GM21526 (cell line): ENCODE data around the gene CCNK.

Source experiments
- ATAC-seq: cut with Tn5 transposase; IDR thresholded peaks from one replicate; pipeline ENCODE4 v1.9.1; 2021; ENCODE audit warnings: moderate library complexity; ENCODE audit not compliant: unreplicated experiment, low FRiP score

CCNK gene

GRCh38 chr14:99480917-99481744 lies at the start of gene CCNK:
Gene CCNK, plus strand, starts transcription at chr14:99481409. Its CDS starts 11,269 bp downstream, at chr14:99492678.
- peak; percentile 90 for ATAC-seq

DNA sequence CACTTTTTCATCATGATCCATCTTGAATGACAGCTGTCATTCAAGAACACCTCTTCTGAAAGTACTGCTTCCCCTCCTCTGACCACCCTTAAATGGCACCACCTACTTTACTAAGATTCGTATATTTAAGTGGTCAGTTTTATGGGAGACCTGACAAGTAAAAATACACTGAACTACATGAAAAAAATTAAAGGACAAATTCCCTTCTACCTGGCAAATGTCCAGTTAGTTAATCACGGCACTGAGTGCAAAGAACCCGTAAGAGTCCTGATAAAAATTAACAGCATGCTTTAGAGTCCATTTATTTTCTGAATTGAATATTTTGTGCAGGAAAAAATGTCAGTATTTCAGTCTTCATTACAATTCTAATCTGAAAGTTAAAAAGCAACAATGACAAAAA lies 49.2 kb upstream of the CCNK start:
- no peak for ATAC-seq

- no peak for ATAC-seq
Measured at GRCh38 chr14:99432485-99432884, 48.7 kb upstream of the CCNK start.

- ATAC-seq = no peak
Measured at GRCh38 chr14:99435327-99435726, 45.9 kb upstream of the CCNK start.

DNA sequence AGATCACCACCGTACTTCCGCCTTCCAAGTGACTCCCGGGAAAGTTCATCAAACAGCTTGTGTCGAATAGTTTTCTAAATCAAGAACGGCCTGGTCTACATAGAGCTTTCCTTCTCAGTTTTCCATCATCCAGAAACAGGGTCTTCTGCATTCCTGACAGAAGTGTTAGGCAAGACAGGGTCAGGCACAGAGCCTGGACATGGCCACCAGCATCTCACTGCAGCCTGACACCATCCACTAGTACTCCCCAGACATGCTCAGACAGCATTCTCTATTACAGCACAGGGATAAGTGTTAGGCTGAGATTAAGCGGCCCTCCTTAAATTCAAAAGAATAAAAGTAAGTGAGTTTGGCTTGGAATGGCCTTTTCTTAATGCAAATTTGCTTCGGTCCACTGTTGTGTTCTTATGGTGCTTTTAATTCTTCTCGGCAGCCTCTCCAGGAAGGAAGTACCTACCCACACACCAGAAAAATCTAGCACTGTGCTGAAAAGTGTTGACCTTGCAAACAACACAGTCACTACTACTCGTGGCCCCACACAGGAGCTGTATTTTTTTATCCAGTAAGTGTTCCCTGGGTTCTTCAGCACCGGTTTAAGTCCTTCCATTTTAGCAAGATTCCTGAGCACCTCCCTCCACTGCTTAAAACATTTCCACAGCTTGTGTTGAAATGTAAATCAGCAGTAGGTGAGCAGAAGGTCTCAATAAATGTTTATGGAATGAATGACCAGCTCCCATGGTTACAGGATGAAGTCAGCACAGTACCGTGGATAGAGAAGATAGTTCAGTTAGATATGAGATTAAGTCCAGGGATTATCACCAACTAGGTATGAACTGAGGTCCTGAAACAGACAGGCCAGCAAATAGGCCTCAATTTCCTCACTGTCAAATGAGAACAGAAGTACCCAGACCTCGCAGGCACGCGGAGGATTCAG lies 44.7 kb upstream of the CCNK start:
- no peak for ATAC-seq

DNA sequence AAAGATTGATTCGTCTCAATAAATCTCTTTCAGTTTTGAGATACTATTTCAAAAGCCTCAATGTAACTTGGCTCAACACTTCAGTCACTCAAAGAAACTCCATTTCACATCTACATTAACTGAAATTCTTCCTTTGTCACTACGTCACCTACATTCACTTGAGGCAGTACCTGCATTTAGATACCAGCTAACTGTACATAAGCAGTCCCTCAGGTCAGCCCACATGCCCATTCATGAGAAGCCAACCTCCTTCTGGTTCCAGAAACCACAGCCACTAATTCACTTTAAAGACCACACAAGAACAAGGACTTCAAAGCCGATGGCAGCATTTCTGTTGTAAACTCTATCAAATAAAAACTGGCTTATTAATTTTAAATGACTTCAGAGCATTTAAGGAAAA lies 43.5 kb upstream of the CCNK start:
- no peak for ATAC-seq

DNA sequence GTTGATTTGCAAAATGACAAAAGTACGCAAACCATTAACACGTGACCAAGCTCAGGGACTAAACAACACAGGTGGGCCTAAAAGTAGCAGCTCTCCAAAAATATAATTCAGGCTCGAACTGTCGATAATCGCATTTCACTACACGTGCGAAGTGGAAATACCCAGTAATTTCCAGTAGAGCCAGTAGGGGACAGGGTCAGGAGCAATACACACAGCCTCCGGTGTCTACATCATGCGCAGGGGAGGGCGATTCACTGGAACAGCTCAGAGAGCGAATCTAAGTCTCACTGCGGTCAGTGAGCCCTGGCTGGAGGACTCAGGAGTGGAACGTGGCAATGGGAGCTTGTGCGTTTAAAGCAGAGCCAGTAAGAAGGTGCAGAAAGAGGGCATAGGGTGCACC lies 40.9 kb upstream of the CCNK start:
- no peak for ATAC-seq

GRCh38 chr14:99441157-99441870 lies 39.9 kb upstream of the CCNK start:
- ATAC-seq = no peak

GRCh38 chr14:99441918-99442317 lies 39.3 kb upstream of the CCNK start:
- no peak for ATAC-seq

- ATAC-seq = no peak
Measured at GRCh38 chr14:99445931-99446330, 35.3 kb upstream of the CCNK start.

DNA sequence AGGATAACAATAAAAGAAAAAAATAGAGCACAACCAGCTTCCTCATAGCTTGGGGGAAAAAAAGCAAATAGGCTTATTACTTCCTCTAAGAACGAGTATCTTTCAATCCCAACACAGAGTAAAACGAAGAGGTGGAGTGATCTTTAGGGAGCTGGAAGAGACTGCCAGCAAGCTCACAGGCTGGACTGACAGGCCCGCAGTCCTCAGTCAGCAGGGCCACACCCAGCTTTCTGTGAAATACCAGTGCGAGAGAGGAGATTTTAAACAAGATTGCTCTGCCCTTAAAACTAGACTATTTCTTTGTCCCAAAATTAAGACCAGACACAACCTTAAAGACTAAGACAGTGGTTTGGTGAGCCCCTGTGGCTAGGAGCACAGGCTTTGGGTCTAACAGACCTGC lies 33.5 kb upstream of the CCNK start:
- no peak for ATAC-seq

- ATAC-seq = no peak
Measured at GRCh38 chr14:99450266-99450665, 30.9 kb upstream of the CCNK start.

- ATAC-seq = no peak
Measured at GRCh38 chr14:99451234-99451633, 30.0 kb upstream of the CCNK start.

GRCh38 chr14:99452968-99453367 lies 28.2 kb upstream of the CCNK start:
- ATAC-seq = no peak

GRCh38 chr14:99454246-99454645 lies 27.0 kb upstream of the CCNK start:
- ATAC-seq = no peak

DNA sequence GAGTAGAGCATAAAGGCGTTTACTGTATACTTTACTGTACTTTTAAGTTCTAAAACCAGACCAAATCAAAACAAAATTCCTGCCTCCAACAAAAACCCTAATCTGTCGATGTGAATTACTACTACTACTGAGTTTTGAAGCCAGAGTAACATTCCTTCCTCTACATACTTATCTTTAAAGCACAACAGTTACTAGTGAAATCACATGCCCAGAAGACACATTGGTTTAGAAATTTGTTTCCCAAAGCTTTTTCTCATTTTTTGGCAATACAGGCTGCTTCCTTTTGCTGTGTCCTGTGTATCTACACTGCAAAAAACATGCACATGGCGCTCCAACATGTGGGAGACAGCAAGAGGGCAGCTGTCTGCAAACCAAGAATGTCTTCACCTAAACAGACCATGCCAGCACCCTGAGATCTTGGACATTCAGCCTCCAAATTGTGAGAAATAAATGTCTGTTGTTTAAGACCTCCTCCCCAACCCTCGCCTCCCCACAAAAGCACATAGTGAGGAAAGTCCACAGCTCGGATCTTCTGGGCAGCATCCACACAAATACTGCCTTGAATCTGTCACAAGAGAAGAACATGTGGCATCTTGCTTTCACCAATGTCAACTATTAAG lies 21.6 kb upstream of the CCNK start:
- ATAC-seq = no peak

GRCh38 chr14:99460793-99461192 lies 20.4 kb upstream of the CCNK start:
- ATAC-seq = no peak

- ATAC-seq = no peak
Measured at GRCh38 chr14:99461411-99462085, 19.7 kb upstream of the CCNK start.

- ATAC-seq = no peak
Measured at GRCh38 chr14:99462210-99462609, 19.0 kb upstream of the CCNK start.

DNA sequence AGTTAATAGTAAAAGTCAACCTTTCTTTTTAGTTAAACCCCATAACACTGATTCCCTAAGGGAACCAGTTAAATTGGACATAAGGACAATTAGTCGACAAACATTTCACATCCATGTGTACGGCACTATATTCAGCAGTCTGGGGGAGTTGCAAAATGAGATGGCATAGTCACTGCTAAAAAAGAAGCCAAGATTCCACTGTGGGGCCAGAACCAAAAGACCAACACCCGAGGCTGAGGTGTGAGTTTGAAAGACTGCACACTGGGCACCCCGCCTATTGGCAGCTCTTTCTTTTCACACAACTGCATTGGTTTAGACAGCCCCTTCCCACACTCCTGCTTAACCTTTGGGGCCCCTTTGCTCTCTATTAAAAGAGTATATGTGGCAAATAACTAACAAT lies 17.2 kb upstream of the CCNK start:
- no peak for ATAC-seq
